Calu3 (cell line): ENCODE results near the gene GUCY2C. TPM values are rescaled to one million over a fixed set of nuclear protein-coding genes. Genes with fewer than 3 reads are reported as not detected.

ENCODE experiments used
- BruUV-seq: library from RNA; stranded (reverse); fragments of 400-500 nt; replicated peaks from 2 replicates; lab custom pipeline; 2021; lab: Mats Ljungman, UMichigan
- CTCF ChIA-PET: fragments of 300-600 bp; sonication (Branson Sonifier 250); formaldehyde crosslinking; loops from one replicate; lab custom pipeline; 2022; ENCODE audit warnings: antibody characterized with exemption; lab: Charles Lee
- DNase-seq: peaks from one replicate; pipeline ENCODE4 v3.0.0; 2022
- H3K27ac Mint-ChIP-seq: one replicate; pipeline ENCODE4 v1.8.0; 2022; ENCODE audit warnings: mixed read lengths; ENCODE audit not compliant: unreplicated experiment
- H3K27me3 Mint-ChIP-seq: one replicate; pipeline ENCODE4 v1.8.0; 2022; ENCODE audit warnings: mixed read lengths; ENCODE audit not compliant: unreplicated experiment
- H3K36me3 Mint-ChIP-seq: one replicate; pipeline ENCODE4 v1.8.0; 2022; ENCODE audit warnings: mild to moderate bottlenecking, moderate library complexity, mixed read lengths; ENCODE audit not compliant: insufficient read depth, unreplicated experiment
- H3K4me1 Mint-ChIP-seq: one replicate; pipeline ENCODE4 v1.8.0; 2022; ENCODE audit warnings: mild to moderate bottlenecking, low read depth, mixed read lengths; ENCODE audit not compliant: unreplicated experiment
- H3K4me3 Mint-ChIP-seq: one replicate; pipeline ENCODE4 v1.8.0; 2022; ENCODE audit warnings: mild to moderate bottlenecking, low read depth, moderate library complexity, mixed read lengths; ENCODE audit not compliant: unreplicated experiment
- H3K9me3 Mint-ChIP-seq: one replicate; pipeline ENCODE4 v1.8.0; 2022; ENCODE audit warnings: low read depth, mixed read lengths; ENCODE audit not compliant: unreplicated experiment
- CTCF ChIP-seq: fragments of 200-600 bp; IDR thresholded peaks from one replicate; pipeline ENCODE4 v1.8.0; 2022; ENCODE audit warnings: antibody characterized with exemption; ENCODE audit not compliant: unreplicated experiment
- intact Hi-C: fragments of 100-400 bp; cut with micrococcal nuclease; formaldehyde crosslinking; loops from one replicate; pipeline ENCODE4 v1.10.0; 2022; ENCODE audit not compliant: unreplicated experiment
- total RNA-seq: library from RNA; stranded (reverse); gene quantifications from 2 replicates; pipeline ENCODE4 v1.2.3, GENCODE V29; 2022

Gene GUCY2C
- total RNA-seq, 1 experiment from 2014 or later: not detected

- TF ChIP-seq CTCF: no peak
- peaks cover 2% of the 10 kb centered on the region for H3K9me3 Mint-ChIP-seq
- H3K27ac Mint-ChIP-seq: no peak overlapping the region
- H3K36me3 Mint-ChIP-seq: no peaks in the 10 kb centered on the region
- intact Hi-C loops: no loop called here
- no peaks in the 10 kb centered on the region for H3K27me3 Mint-ChIP-seq
- CTCF ChIA-PET: no interaction called here
- DNase-seq: no peak
- H3K4me3 Mint-ChIP-seq: no peak overlapping the region
- no TSS peak for BruUV-seq
- H3K4me1 Mint-ChIP-seq: no peaks in the 10 kb centered on the region
Measured at GRCh38 chr12:14731821-14732220, 35.4 kb upstream of the GUCY2C start.

GRCh38 chr12:14729586-14729985, 33.2 kb upstream of the GUCY2C start:
- CTCF ChIA-PET: no interaction called here
- Mint-ChIP-seq H3K4me3 (no peak overlapping the region), H3K27ac (no peak overlapping the region), H3K27me3 (no peaks in the 10 kb centered on the region), H3K4me1 (no peaks in the 10 kb centered on the region), H3K36me3 (no peaks in the 10 kb centered on the region), H3K9me3 (peaks cover 5% of the 10 kb centered on the region)
- no peak for DNase-seq
- BruUV-seq: no TSS peak
- intact Hi-C loops: no loop called here
- TF ChIP-seq CTCF: no peak

GRCh38 chr12:14723763-14724162, 27.4 kb upstream of the GUCY2C start:
- Mint-ChIP-seq H3K4me1 (no peaks in the 10 kb centered on the region), H3K27ac (no peak overlapping the region), H3K9me3 (peaks cover 9% of the 10 kb centered on the region), H3K36me3 (no peaks in the 10 kb centered on the region), H3K27me3 (no peaks in the 10 kb centered on the region), H3K4me3 (no peak overlapping the region)
- TF ChIP-seq CTCF: peak; percentile 47
- peak; percentile 56 for DNase-seq
- intact Hi-C loops: loop anchor here (1.0 kb wide), 1 partner anchor 271 kb away; no protein-coding TSS in a partner anchor
- no TSS peak for BruUV-seq
- CTCF ChIA-PET: interaction anchor here (1.0 to 1.1 kb wide), 2 partner anchors 12 to 29 kb away, joined by 3 read pairs; no protein-coding TSS in a partner anchor

- Mint-ChIP-seq H3K4me3 (no peak overlapping the region), H3K36me3 (no peaks in the 10 kb centered on the region), H3K27me3 (no peaks in the 10 kb centered on the region), H3K9me3 (no peaks in the 10 kb centered on the region), H3K27ac (no peak overlapping the region), H3K4me1 (no peaks in the 10 kb centered on the region)
- peak; percentile 55 for DNase-seq
- intact Hi-C loops: loop anchor here (2.0 kb wide), 2 partner anchors 86 to 478 kb away; no protein-coding TSS in a partner anchor
- peak; percentile 38 for TF ChIP-seq CTCF
- CTCF ChIA-PET: interaction anchor here (1.1 kb wide), 1 partner anchor 479 kb away, joined by 4 read pairs; no protein-coding TSS in a partner anchor
- no TSS peak for BruUV-seq
Measured at GRCh38 chr12:14716848-14717444, 20.5 kb upstream of the GUCY2C start.
